HG03571 (cell line): ENCODE results near the gene TTN.

Experiments used
- ATAC-seq: cut with Tn5 transposase; IDR thresholded peaks from one replicate; pipeline ENCODE4 v1.9.1; 2021; ENCODE audit not compliant: unreplicated experiment

The TTN gene

DNA sequence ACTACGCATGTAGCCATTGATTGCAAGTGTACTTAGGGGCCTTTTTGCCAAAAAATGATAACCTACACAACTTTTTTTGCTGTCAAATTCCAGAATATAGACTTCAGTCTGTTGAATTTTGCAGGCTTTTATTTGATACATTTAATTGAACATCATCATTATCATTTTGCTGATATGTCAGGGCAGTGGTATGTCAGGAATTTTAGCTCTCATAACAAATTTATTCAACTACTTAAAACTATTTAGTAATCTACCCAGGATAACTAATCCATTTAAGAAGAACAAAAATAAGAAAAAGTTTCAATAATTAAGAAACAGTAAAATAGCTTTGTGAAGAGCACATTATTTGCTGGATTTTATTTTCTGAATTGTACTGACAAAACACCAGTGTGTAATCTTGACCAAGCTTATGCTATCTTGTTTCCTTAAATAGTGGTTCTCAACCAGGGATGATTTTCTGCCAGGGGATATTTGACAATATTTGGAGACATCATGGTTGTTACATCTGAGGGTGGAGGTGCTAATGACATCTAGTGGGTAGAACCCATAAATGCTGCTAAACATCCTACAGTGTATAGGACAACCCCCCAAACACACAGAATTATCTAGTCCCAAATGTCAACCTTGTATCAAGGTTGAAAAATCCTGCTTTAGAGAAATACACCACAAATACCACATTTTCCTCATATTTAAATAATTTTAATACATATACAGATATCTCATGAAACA, 12.1 kb upstream of the TTN start:
- no peak for ATAC-seq

DNA sequence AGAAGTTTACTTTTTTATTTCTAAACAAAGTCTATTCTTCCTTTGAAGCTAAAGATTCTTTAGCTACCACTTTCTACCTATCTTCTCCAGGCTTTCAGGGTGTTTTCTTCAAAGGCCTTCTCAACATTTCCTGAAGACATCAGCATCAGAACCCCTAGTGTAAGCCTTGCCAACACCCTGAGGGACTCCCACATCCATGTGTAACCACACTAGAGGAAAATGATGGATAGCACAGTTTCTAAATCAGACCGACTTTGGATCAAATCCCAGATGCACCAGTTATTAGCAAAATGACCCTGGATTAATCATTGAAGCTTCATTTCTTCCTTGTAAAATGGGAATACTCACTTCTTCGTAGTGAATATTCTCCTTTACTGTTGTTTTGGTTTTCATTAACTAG, 4.7 kb upstream of the TTN start:
- no peak for ATAC-seq

DNA sequence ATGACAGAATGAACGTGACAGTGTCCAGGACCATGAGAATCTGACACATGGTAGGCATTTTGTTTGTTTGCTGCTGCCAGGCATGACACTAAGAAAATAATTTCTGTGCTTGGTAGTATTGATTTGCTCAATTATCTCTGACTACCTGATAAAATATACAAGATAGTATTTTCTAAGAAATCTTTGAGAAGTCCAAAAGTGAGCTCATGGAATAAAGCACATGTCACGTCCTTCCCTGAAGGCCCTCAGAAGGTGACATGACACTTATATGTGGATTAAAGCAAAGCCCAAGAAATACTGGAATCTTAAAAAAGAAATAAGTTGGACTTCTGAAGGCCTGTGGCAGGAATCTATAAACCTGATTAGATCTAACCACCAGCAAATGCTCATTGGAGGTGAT, 3.8 kb upstream of the TTN start:
- ATAC-seq: no peak

DNA sequence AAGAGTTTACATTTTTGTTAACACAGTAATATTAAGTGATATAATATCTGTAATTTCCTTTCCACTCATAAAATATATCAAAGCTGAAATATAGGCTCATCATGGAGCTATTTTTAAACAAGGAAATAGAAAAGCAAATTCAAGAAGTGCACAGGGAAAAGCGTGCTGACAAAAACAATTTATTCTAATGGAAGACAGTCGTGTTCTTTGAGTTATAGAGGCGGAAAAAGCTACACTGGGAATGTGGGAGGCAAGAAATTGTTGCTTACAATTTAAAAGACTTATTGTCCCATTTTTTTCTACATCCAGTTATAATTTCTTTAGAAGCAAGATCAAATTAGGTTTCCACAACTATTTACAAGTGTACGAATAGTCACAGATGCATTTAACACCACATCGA, 3.2 kb upstream of the TTN start:
- no peak for ATAC-seq

DNA sequence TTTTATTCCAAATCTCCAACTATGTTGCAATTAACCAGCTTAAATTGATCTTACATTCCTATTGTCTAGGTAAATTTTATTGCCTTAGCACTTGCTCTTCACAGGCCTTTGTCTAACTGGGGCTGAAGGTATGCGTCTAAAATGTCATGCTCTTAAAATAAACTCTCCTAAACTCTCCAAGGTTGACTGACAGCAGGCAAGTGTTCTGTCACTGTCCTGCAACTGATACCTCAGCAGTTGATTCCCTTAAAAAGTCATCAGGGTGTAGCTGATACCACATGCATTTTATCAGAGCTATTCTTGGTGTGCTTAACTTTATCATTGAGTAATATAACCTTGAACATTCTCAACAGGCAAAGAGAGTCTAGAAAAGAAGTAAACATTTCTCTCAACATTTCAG, 680 bp downstream of the TTN start:
- ATAC-seq: no peak

DNA sequence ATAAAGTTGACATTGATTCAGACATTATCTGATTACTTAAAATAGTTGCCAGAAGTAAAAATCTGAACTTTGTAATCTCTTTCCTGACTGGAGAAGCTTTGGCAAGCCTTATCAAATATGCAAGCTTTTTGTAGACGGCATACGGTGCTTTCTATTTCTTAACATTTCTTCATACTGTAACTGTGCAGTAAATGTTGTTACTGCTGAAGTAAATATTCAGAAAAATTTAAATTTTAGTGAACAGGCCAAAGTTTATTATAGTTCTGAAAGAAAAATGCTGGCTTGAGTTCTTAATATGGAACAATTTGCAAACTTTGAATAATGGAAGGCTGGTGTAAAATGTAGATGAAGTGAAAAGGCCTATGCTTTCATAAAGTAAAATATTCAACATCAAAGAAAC, 1.8 kb downstream of the TTN start:
- ATAC-seq: no peak

DNA sequence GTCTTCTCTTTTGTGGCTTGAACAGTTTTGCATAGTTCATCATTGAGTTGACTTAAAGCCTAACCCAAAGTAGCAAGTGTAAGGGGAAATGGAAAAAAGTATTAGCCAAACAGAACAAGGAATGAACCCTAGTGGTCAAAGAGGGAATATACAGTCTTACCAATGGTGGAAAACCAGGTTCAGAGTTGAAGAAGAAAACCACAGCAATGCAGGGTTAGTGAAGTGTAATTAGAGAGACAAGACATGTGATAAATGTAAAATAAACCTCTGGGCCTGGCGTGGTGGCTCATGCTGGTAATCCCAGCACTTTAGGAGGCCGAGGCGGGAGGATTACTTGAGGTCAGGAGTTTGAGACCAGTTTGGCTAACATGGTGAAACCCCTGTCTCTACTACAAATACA, 2.4 kb downstream of the TTN start:
- ATAC-seq: peak; percentile 78

DNA sequence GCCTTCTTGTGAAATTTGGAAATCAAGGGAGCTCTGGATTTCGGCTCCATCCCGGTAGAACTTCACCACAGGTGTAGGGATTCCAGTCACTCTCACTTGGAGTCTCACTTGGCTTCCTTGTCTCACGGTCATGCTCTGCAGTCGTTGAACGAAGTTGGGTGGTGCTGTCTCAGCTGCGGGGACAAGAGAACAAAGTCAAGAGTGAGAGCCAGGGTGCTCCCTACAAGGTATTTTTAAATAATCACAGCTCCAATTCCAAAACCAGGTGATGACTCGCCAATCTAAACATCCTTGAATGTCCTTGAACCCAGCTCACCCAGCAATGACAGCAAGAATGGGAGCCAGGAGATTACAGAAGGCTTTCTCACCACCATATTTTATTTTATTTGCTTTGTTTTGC, 6.7 kb downstream of the TTN start:
- ATAC-seq: no peak

DNA sequence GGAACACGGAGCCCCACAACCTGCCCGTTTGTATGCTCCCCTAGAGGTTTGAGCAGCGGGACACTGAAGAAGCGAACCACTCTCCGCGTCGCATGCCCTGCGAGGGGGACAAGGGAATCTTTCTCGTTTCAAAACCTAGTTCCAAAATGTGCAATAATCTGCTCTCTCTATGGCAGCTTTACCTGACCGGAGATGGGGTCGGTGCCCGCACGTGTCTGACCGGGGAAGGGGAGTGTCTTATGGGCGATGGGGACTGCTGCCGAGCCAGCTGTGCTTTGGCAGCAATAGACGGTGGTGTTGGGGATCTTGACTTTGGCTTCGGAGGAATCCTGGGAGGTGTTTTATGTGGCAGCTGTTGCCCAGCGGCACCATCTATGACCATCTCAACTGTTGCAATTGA, 7.9 kb downstream of the TTN start:
- no peak for ATAC-seq

DNA sequence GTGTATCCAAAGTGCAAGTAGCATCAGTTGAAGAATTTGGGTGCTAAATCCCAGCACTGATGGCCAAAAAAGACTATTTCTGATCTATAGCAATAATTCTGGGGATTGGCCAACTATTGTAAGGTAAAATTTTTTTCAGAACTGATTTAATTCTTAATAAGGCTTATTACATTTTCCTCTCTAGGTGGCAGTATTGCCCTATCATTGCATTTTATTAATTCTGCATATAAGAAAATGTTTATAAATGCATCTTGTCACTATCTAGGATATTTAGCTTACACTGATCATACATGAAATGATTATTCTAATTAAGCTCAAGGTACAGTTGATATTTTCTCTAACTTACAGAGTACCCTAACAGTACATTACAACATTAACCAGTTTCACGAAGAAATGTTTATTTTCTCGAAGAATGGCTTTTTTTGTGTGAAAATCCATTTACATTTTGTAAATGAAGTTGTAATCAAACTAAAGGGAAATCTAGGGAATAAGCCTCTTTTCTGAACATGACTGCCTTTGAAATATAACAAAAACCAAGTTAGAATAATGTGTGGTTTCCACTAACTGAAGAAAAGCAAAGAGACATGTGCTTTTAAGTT, 11.0 kb downstream of the TTN start:
- no peak for ATAC-seq

DNA sequence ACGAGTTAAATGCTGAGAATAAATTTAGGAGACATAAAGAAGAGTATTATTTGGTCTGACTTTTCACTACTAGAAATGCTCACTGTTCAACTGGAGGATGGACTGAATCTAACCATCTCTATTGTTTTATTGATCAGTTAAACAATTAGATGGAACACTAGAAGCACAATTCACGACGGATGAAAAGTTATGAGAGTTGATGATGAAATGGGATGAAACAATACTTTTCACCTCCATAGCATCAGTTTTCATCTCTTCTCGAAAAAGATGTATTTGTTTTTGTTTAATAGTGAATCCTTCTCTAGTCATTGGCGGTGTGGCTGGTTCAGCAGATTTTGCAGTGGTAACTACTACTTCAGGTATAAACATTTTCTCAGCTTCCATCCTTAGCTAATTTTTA, 19.3 kb downstream of the TTN start:
- ATAC-seq: no peak

DNA sequence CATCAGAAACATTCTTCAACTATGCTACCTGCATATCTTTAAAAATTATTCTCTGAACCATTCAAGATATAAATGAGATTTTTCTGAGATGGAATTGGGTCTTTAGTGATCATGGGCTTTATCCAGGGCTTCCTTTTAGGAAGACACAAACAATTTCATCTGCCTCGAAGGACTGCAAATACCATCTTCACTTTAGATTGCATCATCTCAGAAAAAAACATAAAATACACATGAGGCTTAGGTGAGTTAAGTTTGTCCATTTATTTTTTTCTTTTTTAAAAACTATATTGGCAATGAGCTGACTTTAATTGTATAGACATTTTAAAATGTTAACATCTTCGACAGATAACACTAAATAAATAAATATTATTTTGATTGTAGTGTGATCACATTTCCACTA, 20.1 kb downstream of the TTN start:
- no peak for ATAC-seq

DNA sequence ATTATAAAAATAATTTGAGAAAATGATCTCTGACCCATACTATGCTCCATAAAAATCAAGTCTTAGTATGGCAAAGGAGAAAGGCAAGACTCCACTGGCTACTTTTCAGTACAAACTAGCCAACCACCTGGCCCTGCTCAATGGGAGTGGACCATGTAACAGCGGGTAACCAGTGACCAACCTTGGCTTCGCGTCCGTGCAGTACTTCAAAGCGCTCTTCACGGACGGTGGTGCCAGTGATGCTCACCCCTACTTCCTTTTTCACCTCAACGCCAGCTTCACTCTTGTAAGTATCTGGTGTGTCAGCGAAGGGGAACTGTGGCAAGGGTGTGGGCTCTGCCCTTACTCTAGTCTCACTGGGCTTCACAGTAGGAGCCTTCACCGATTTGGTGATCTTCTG, 23.3 kb downstream of the TTN start:
- no peak for ATAC-seq

DNA sequence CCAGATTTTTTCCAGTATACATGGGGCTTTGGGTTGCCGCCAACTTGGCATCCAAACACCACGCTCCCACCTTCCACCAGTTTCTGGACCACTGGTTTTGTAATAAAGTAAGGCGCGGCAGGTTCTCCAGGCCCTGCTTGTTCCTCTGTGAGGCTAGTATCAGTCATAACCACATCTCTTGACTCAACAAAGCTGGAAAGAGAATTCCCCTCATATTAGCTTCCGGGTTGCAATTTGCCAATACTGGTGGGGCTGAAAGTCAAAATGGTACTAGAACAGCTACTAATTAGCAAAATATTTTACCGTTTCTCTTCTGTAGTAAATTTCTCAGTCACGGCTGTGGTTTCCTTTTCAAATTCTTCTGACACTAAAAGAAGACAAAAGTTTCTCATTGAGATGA, 25.0 kb downstream of the TTN start:
- no peak for ATAC-seq

DNA sequence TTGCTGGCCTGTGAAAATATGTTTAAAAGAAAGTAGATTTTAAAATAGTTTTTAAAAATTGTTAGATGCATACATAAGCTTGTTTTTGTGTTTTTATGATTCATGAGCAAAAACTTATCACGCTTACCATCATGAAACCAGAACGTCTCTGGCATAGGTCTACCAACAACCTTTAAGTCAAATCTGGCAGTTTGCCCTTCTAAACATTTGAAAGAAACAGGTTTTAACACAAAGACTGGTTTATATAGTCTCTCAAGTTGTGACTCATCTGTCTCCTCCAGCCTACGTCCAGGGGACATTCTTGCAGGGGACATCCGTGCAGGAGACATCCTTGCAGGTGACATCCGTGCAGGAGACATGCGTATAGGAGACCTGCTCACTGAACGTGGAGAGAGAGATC, 29.6 kb downstream of the TTN start:
- no peak for ATAC-seq

DNA sequence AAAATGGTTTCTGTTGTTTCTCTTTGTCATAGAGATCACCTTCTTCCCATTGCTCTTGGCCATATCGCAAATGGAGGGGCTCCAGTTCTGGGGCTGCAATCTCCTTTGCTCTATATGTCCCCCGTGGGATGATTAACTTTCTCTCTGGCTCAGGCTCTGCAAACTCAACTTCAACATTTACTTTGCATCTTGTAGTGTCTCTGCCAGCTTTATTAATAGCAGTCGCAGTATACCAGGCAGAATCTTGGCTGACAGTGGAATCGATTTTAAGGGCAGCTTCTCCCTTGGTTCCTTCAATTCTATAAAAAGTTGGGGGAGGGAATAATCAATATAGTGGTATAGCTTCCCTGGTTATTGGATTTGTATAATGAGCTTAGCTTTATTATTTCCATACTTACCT, 30.5 kb downstream of the TTN start:
- ATAC-seq: no peak

DNA sequence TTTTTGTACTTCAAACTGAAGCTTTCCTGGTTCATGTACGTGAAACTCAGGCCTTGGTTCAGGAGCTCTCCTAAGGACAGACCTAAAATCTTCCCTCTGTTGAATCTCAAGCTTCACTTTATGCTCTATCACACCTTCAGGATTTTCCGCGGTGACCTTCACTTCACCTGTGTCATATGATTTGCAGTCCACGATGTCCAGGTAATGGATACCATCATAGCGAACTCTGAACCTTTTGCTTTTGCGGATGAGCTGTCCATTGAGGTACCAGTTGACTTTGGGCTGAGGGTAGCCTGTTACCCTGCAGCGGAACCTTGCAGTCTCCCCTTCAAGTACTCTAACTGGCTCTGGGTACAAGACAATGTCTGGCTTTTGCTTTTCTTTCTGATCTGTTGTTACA, 31.2 kb downstream of the TTN start:
- ATAC-seq: no peak

DNA sequence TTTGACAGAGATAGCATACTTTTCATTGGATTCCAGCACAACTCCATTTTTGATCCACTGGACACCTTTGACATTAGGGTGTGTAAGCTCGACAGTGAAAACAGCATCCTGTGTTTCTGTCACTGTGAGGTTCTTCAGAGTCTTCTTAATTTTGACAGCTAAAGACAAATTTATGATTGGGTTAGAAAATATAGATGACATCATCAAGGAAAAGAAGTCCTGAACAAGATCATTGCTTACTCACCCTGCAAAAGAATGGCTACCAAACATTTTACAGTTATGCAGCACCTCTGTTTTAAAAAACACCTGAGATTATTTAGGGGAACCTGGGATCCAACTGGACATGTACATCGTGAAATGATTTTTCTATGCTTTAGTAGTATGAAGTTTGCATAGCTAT, 36.7 kb downstream of the TTN start:
- ATAC-seq: no peak

DNA sequence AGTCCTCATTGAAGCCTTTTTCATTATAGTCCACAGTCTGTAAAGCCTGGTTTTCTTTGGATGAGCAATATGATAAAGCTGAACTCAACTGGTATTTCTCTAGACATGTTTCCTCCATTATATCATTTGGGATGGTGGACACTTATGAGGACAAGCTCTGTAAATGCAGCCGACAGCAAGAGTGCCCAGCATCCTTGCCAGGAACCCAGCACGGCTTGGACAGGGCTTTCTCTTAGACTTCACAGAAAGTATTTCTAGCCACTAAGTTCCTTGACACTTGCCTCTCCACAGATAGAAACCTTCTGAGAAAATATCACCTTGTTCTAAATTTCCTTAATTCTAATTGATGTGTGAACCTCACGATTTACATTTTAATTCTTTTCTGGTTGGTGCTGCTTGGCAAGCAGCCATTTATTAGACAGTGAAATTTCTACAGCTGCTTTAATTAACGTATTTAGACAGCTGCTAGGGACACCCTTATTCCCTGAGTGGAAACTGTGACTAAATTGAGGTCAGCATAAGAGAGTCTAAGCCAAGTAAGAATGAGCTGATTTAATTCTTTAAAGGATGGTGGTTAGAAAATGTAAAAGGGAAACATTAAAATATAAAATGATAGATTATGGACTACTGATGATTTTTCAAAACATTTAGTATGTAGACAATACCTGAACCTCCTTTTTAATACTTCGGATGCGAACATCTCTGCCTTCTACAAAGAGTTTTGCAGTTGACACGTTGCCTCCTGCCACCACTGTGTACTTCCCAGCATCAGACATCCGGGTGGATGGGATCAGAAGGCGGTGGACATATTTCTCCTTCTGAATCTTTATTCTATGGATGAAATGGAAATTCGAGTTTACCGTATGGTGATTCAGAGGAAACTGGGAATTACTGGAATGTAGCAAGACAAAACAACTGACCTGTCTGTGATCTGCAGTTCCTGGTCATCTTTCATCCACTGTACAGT, 39.8 kb downstream of the TTN start:
- no peak for ATAC-seq

DNA sequence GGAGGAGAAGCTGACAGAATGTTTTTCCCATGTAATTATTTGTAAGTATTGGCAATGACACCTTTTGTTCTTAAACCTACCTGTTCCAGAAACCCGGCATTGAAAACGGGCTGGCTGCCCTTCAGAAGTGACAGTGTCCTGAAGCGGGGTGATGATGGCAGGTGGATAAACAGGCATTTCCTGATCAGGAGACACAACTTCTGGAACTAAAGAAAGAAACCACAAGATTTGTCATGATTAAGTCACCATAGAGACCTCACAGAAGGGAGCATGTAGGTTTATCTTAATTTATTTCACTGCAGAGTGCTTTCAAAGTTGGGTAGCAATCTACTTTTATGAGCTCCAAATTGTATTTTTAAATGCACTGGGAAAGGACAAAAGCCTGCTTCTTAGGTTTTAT, 43.1 kb downstream of the TTN start:
- ATAC-seq: no peak

DNA sequence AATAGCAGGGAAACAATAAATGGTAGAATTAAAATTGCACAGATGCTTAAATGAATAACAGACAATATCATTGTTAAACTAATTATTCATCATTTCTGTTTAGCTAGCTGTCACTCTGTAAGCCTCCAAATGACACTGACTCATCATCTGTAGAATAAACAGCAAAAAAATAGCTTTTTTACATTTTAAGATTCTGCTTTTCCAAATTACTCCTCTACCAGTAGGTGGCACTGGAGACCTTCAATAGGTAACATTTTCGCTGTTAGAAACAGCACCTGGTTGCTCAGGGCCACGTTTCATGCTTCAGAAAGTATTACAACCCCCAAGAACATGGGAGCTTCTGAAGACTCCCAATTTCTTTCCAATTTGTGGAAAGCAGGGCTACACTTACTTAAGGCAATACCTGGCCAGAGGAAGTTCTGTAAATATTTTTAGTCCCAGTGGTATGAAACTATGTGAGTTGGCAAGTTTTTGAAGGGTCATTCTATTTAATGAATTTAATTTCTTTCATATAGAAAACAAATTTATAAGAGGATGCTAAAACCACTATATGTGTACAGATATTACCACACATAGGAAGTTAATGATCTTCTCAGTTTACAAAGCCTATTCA, 45.4 kb downstream of the TTN start:
- ATAC-seq: no peak

DNA sequence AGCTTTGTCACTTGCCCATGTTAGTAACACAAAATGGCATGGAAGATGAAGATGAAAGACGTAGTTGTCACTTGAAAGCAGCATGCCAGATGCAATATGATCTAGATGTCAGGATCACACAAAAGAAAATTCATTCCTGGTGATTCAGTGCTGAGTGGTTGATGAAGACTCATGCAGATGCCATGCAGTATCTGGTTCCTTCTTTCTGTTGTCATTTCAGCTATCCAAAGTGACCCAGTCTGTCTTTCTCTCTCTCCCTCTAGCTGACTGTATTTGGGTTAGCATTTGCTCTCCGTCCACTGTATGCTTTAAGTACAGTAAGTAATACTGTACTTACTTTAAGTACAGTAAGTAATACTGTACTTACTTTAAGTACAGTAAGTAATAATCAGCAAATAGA, 50.4 kb downstream of the TTN start:
- ATAC-seq: no peak
